ENCODE results near the gene CYP1A2.
"Not testable (repeated sequence)": the region's sequence is repeated elsewhere in the genome, so short reads cannot be mapped to it uniquely, and the experiment has no call there.

DNA sequence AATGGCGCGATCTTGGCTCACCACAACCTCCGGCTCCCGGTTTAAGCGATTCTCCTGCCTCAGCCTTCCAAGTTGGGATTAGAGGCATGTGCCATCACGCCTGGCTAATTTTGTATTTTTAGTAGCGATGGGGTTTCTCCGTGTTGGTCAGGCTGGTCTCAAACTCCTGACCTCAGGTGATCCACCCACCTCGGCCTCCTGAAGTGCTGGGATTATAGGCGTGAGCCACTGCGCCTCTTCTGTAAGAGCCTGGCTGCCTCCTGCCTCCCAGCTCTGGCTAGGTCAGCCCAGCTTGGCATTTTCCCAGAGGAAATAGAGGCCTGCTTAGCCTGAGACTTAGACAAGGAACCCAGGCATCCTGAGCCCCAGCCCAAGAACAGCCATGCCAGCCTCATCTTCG lies 37.4 kb downstream of the CYP1A2 start:
- TF ChIP-seq, protein P1, sequence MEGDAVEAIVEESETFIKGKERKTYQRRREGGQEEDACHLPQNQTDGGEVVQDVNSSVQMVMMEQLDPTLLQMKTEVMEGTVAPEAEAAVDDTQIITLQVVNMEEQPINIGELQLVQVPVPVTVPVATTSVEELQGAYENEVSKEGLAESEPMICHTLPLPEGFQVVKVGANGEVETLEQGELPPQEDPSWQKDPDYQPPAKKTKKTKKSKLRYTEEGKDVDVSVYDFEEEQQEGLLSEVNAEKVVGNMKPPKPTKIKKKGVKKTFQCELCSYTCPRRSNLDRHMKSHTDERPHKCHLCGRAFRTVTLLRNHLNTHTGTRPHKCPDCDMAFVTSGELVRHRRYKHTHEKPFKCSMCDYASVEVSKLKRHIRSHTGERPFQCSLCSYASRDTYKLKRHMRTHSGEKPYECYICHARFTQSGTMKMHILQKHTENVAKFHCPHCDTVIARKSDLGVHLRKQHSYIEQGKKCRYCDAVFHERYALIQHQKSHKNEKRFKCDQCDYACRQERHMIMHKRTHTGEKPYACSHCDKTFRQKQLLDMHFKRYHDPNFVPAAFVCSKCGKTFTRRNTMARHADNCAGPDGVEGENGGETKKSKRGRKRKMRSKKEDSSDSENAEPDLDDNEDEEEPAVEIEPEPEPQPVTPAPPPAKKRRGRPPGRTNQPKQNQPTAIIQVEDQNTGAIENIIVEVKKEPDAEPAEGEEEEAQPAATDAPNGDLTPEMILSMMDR (IDR thresholded peaks at IDR 0.05), result not testable (repeated sequence)
- TF ChIP-seq ZFX (IDR thresholded peaks at IDR 0.05; ENCODE audit: borderline replicate concordance), result not testable (repeated sequence)
